ENCODE data around the gene STX18.

DNA sequence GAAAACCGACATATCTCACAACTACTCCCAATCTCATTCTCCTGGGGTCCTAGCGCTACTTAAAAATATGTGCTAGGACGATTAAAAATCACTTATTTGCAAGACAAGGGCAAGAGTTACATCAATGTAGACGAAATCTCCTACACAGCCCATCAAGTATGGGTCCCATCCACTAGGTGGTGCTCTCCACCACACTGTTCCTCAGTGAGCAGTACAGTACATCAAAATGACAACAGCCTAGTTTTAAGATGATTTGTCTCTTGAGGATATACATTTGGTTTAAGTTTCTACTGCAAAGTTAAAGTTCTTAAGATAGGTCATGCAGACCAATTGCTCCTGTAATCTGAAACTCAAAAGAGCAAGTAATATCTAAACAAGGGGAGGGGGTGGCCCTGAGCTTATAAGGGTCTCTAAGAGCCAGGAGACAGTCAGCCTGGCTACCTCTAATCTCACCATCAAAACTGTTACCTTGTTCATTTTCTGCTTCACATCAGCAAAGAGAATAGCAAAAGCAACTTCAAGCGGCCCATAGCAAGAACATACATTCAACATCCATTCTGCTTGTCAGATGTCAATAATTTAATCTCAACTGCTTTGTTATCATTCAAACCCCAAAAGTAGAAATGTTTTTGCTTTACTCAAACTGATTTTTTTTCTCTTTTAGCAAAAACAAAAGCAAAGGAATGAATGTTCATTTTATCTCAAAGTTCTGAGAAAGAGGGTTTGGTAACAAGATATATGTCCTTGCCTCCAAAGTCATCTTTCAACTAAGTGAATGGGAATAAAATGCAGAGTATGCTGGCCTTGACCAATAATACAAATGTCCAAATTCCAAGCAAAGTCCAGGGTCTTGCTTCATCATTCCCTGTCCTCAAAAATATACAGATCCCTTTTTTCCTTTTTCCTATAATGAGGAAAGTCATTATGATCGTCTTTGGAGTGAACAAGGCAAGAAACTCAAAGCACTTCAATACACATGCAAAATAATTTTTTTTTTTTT, 53.1 kb downstream of the STX18 start:
- TF ChIP-seq CTCF (IDR thresholded peaks at IDR 0.05) (peak; percentile 79 to 94 (median 88)), POLR2A (IDR thresholded peaks at IDR 0.05) (no peak)
